Vagina (tissue), 2 donors: ENCODE measurements around the gene KCNE1.

Source experiments
- CTCF ChIP-seq, 3 experiments: fragments of 450-650 bp in 2 of 3; fragments of 200-600 bp in 1 of 3; sonication (generic) in 1 of 3; IDR thresholded peaks; one replicate each; pipeline ENCODE4 v1.5.1; 2017 to 2019; ENCODE audit warnings: antibody characterized with exemption in 3 of 3, mild to moderate bottlenecking in 2 of 3, moderate library complexity in 2 of 3
- POLR2AphosphoS5 ChIP-seq, 2 donors: sonication (generic); formaldehyde crosslinking; IDR thresholded peaks; one replicate each; pipeline ENCODE4 v1.9.0; 2017; ENCODE audit warnings: antibody characterized with exemption in 2 of 2, mild to moderate bottlenecking in 2 of 2, low read depth in 1 of 2; ENCODE audit not compliant: insufficient read depth in 1 of 2

- TF ChIP-seq CTCF (IDR thresholded peaks at IDR 0.05) (no peak), POLR2AphosphoS5 (IDR thresholded peaks at IDR 0.05; ENCODE audit: insufficient read depth in 1 of 2, low read depth in 1 of 2) (no peak)
These were observed 10.3 kb upstream of the KCNE1 start for GRCh38 chr21:34522284-34522683.
